Cerebellar cortex (tissue), 1 donor: ENCODE results near the gene AURKA.
"Not testable (repeated sequence)": the region's sequence is repeated elsewhere in the genome, so short reads cannot be mapped to it uniquely, and the experiment has no call there.

Experiments used
- DNase-seq: peaks from one replicate; pipeline ENCODE4 v3.0.0-alpha.2; 2015; ENCODE audit warnings: low spot score

Gene AURKA

DNA sequence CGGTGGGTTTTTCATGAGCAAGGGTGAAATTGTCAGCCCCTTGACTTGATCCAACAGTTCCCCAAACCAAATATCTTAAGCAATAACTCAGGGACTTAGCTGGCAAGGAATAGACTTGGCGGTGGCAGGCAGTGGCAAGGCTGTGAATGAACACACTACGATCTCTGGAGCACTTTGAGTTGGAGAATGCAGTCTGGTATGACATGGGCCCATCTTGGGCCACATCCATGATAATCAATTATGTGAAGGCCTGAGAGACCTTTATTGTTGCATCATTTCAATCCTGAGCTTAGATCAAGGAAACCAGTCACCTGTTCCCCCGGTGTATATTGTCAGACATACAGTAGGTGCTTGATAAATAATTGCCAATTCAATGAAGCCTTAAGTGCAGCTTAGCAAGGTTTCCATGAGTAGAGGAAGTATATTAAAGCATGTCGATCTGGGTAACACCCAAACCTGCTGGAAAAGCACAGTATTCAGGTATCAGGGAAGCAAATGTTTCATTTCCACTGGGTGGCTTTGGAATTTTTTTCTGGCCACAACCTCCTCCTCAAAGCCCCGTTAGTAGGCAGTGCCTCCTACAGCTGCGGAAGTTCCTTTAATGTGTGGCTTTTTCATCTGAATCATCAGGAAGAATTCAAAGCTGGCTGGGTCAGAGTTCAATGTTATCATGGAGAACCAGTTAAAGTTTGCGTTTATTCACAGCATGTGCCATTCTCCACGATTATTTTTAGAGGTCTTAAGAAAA is 30.2 kb upstream of the AURKA start:
- no peak for DNase-seq

DNA sequence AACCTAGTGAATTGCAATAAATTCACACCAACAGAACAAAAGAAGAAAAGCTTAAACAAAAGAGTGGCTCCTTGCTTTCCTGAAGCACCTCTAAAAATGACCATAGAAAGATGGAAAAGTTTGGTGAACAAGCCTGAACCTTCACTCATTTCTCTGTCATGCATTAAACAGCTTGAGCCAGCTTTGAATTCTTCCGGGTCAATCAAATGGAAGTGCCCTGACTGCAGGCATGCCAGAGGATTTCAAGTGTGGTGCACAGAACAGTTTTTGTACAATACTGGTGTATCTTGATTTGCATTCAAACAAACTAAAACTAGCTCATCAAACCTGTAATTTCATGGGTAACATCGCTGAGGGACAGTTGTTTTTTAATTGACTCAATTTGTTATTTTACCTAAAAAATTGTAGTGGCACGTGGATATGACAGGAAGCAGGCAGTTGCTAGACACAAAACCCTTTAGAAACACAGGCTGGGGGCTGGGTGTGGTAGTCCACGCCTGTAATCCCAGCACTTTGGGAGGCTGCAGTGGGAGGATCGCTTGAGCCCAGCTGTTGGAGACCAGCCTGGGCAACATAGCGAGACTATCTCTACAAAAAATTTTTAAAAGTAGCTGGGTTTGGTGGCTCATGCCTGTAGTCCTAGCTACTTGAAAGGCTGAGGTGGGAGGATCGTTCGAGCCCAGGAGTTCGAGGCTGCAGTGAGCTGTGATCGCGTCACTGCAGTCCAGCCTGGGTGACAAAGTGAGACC is 29.1 kb upstream of the AURKA start:
- no peak for DNase-seq

DNA sequence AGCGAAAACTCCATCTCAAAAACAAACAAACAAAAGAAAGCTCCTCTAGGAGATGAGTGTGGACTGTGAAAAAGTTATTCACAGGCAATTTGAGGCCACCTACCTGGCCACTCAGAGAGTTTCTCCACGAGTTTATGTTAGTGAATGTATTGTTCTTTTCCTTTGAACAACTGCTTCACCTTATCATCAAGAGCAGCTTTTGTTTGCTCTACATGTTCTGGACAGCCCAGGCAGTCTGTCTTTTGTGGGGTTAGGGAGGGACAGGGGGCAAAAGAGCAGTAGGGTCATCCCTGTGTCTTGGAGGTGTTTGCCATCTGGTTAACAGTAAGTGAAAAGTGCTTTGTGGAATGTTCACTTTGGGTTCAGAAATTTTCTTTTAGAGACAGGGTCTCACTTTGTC is 28.0 kb upstream of the AURKA start:
- no peak for DNase-seq

DNA sequence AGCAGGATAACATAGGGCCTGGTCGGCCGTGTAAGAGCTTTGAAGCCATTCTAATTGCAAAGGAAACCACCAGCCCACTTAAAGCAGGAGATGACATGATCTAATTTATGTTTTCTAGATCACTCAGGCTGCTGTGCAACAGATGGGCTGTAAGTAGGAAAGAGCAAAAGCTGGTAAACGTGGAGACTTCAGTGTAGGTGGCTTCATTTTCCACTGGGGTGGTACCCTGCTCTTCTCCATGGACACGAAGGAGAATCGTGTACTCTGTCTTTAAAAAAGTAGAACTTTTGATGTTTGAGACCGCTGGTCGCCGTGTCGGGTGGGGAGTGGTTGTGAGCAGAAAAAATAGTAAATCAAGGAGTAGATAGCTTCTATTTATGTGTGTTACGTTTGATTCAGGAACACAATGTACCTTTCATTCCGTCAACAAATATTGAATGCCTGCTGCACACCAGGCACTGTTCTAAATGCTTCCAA is 26.4 kb upstream of the AURKA start:
- no peak for DNase-seq

DNA sequence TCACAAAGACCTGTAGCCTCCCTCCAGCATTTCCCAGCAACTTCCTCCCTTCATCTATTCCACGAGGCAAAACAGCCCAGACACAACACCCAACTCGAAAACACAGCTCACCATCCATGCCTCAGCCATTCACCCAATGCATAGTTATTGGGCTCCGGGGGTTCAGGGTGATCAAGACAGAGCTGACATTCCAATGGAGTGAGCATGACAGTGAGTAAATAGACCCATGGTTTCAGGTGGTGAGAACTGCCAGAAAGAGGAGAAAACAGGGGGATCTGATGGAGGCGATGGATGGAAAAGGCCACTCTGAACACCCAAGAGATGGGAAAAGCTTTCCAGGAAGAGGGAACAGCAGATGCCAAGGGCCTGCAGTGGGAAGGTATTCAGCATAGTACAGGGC is 25.9 kb upstream of the AURKA start:
- DNase-seq = no peak

DNA sequence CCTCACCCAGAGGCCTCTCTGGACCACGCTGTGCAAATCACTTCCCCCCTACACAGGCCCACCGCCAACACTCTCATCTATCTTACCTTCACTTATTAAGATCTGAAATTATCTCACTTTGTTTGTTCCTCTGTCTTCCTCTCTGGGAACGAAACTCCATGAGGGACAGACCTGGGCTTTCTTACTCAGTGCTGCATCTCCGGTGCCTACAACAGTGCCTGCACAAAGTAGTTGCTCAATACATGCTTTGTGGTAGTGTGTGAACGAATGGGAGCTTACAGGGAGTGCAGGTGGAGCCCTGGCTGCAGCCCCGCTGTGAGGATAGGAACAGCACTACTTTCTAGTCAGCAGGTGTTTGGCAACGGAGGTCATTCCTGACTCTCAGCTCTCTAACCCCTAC is 25.4 kb upstream of the AURKA start:
- DNase-seq = no peak

DNA sequence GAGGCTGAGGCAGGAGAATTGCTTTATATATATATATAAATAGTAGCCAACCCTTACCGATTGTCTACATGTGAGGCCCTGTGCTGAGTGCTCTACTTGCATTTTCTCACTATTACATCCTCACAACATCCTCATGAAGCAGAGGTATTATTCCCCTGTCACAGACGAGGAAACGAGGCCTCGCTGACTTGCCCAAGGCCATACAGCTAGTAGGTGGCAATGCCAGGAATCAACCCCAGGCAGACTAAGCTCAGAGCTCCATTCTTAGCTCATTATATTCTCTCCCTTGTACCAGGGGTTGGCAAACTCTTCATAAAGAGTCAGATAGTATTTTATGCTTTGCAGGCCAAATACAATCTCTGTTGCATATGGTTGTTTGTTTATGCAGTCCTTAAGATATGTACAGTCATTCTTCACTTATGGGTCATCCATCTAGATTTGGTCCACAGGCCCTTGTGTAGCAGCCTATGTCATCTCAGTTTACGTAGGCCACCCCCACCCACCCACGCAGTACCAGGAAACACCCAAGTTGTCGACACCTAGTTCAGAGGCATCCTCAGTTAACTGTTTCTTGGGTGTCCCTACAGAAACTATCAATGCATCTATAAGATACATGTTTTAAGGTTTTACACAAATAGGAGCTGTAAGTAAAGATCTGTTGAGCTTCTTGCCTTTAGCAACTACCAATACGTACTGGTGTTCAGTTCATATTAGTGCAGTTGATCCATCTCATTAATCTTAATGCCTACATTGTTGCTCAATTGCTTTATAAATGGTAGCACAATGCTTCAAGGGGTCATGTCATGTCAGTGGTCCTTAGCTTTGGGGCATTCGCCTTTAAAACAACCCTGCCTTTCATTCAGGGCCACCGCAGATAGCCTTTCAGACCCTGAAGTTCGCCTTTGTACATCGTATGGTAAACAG is 23.1 kb upstream of the AURKA start:
- DNase-seq = no peak

DNA sequence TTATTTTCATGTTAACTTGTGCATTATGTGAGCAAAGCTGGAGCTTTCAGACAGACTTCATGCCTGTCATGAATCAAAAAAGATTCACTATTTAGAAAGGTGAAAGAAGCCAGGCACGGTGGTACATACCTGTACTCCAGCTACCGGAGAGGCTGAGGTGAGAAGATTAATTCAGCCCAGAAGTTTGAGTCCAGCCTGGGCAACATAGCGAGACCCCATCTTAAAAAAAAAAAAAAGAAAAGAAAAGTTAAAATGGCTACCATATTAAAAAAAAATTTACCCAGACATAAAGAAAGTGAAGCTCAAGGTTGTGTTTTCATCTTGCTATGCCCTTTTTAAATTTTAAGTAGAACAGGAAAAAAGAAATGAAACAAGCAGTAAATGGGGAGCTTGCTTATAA is 20.9 kb upstream of the AURKA start:
- no peak for DNase-seq

DNA sequence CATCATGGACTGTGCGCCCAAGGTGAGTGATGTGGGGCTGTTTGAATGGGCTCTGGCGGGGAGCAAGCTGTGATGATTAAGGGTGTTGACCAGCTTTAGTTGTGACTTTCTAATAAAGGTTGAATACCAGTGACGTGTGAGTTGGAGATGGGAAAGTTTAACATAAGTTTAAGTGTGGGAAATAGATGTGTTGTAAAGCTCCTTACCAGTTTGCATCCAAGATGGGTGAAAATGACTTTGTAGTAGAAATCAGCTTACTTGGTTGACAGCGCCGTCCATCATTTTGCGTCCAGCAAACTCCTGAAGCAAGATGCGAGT is 20.4 kb upstream of the AURKA start:
- no peak for DNase-seq

DNA sequence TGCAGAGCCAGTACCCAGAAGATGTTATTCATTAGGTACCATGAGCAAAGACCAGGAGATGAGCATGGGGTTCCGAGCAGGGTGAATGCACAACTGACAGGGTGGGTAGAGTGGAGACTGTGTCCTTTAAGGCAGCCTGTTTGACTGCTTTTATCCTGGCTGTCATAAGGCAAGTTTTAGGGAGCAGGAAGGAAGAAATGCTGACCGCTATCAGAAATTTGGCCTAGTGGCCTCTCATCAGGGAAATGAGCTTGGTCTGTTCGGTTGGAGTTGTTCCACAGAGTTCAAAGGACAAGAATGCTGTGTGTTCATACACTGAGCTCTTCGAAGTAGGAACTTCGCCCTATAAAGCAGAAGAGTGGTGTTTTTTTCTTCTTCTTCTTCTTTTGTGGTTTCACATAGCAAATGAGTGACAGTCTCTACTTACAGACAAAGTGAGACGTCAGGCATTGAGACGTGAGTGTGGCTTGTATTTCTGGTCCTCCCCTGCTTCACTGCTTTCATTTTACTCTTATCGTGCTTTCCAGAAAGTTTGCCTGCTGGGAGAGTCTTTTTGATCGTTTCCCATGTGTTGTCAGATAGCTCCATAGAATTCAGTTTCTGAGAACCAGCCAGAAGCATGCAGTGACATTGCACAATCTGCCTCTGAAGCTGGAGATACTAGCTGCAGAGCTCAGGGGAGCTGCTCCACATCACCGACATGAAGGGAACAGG is 19.9 kb upstream of the AURKA start, which contains the start of gene CASS4:
Gene CASS4, plus strand, starts transcription at position 502 of the 714 bp plus-strand sequence. Its CDS starts 199 bp downstream, at position 701.
- DNase-seq = no peak

DNA sequence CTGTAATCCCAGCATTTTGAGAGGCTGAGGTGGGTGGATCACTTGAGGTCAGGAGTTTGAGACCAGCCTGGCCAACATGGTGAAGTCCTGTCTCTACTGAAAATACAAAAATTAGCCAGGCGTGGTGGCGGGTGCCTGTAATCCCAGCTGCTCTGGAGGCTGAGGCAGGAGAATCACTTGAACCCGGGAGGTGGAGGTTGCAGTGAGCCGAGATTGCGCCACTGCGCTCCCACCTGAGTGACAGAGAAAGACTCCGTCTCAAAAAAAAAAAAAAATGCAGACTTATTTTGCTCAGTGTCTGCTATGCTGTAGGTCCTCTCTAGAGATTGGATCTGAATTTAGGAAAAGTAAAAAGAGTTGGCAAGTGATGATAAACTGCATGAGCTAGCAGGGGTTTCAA is 19.3 kb upstream of the AURKA start:
- not testable (repeated sequence) for DNase-seq

DNA sequence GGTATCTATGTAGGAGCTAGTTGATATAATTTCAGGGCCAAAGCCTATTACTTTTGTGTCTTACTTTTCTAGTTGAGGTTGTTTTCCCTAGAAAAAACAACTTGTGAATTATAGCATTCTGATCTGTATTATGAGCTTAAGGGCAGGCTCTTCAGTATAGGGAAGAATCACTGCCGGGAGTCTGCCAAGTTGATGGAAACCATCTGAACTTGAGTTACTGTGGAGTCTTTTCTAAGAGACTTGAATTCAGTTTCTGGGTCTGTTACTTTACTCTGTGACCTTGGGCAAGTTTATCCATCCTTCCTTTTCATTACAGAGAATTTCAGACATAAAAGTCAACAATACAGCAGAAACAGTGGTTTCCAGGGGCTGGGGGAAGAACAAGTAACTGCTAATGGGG is 17.9 kb upstream of the AURKA start:
- no peak for DNase-seq

DNA sequence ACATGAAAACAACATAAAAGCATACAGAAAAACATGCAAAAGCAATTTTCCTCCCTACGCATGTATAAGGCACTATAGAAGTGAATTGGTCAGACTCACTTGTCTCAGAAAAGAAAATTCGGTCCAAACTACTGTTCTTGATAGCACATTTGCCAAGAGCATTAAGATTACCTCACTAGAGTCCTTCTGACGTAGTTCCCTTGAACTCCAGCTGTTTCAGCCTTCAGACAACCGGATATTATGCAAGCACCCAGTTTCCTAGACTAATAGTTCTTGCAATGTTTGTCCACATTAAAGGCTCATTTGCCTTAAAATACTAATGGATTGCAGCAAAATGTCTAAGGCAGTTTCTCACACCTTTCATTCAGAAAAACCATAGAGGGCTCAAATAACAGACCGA is 17.5 kb upstream of the AURKA start:
- DNase-seq = no peak

DNA sequence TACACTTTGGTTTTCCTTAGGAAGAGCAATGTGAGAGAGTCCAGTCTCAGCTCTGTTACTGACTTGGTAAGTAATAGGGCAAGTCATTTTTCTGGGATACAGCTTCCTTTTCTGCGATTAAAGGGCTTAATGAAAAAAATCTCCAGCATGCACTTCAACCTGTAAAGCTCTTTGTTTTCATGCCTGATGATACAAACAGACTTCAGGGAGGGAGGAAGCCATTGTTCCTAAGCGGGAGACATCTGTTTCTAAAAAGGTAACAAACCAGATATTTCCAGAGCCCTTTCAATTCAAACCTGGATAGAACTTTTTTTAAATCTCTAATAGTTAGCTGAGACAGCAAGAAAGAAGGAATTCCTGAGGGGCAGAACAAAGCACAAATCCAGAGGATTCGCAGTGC is 14.9 kb upstream of the AURKA start:
- DNase-seq = no peak

DNA sequence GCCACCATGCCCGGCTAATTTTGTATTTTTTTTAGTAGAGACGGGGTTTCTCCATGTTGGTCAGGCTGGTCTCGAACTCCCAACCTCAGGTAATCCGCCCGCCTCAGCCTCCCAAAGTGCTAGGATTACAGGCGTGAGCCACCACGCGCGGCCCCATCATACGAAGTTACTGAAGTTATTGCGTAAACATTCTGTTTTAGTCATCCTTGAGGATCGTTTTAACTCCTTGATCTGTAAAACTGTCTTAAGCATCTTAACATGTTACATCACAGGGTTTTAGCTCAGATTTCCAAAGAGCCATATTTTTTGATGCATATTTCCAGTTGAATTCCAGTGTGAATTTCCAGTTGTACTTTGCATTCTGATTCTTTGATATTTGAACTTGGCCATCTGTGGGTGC is 13.3 kb upstream of the AURKA start:
- not testable (repeated sequence) for DNase-seq

DNA sequence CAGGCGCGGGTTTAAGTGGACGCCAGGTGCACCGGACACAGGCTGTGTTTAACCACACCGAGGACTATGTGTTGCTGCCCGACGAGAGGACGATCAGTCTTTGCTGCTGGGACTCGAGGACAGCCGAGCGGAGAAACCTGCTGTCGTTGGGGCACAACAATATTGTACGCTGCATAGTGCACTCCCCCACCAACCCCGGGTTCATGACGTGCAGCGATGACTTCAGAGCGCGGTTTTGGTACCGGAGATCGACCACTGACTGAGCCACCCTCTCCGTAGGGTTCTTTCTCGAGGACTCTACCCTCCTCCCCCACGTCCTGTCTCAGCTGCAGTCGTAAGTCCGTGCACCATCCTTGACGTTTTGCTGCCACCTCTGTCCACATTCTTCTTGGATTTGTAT is 11.4 kb upstream of the AURKA start:
- no peak for DNase-seq

DNA sequence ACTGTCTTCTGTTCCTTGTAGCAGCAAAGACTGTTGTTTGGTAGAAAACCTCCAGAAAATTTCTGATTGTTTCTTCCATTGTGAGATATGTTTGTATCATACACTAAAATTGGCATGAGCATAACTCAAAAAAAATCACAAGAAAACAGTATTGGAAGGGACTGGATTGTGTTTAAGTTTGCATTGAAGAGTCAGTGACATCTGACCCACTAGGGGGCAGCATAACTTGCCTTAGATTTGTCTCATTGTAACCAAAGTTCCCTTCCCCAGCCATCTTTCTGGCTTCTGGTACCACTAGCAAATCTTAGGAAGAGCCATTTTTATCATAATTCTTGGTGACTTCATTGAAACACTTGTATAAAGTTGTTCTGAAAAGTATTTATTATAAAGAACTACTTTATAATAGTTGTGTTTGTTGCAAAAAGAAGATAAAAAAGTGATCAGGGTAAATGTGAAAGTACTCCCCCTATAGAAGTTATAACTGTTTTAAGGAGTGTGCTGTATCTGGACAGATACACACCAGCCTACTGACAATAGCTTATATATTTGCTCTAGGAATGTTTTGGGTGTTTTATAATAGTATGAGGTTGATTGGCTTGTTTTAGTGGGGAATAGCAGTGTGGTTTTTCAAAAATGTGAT is 8.1 kb upstream of the AURKA start:
- DNase-seq = peak; percentile 45

DNA sequence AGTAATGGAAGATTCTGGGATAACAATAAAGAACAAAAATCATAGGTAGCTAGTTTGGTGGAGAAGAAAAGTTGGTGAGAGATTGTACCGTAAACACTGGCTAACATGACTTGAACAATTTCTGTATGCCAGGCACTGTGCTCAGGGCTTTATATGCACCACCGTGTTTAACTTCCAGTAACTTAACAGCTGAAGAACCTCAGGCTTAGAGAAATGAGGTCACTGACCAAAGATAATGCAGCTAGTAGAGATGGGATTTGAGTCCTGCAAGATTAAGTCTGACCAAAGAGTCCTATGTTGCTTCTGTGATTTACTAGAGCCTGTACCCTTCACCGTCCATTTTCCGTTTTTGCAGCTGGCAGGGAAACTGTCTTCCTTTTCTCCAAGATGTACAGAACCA is 3.2 kb upstream of the AURKA start:
- no peak for DNase-seq

DNA sequence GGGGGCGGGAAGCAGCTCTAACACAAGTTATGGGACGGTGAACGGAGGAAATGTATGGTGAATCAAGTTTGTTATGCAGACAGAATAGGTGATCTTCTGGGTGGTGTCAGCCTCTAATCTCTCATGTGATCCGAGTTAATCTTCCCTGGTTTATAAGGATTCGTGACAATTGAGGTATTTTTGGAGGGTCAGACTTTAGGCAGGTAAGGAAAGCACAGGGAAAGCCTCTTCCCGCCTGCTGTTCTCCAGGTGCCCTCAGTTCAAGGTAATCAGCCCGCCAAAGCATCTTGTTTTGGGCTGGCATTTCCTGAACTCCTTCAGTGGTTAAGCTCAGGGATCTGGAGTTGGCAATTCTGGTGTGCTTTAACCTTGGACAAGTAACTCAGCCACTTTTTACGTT is 1.6 kb upstream of the AURKA start:
- DNase-seq = no peak

DNA sequence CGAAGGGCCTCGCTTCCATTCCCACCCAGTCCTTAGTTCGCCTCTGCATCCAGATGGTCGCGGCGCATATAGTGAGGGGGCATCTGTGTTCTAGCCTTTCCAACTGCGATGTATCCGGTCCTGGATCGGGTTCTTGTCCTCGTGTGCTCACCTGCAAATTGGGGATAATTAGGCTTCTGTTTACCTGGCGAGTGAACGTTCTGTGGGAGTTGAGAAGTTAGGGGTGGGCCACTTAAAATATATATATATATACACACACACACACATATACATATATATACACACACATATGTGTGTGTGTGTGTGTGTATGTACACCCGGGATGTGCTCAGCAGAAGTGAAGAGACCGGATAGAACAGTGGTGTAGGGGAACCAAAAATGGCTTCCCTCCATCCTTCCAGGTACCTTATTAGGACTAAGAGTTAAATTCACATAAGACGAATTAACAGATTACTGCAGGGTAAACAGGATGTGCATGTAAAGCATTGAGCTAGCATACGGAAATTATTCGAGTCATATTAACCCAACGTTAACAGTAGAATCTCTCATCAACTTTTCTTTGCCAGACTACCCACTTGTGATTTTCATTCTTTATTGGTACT is 967 bp upstream of the AURKA start:
- DNase-seq = no peak

DNA sequence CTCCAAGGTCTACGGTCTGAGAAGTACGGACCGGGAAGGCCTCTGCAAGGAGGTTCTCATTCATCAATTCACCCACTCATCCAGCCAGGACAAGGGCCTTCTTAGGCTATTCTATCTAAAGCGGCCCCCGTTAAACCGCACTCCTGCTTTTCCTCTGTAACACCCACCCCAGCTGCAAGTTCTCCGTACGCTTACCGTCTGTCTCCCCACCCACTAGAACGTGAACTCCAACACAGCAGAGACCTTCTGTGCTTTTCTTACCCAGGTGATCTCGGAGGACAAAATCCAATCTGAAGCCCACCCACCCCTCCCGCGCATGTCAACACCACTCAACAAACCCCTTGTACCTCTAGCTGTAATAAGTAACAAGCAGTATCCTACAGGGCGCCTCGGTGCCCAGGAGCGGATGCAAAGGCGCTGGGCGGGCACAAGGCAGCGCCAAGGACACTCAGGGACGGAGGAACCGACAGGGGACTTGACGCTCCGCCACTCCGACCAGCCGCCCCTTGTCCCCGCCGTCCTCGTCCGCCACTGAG is 351 bp downstream of the AURKA start:
- no peak for DNase-seq
